Left lung (tissue), 10 donors: Measurements from ENCODE around the gene USHBP1. TPM values are rescaled to one million over a fixed set of nuclear protein-coding genes. Genes with fewer than 3 reads are reported as not detected.

Experiments
- ATAC-seq: fragments of 200-7000 bp; cut with Tn5 transposase; one replicate; pipeline ENCODE4 v1.9.1; 2020; ENCODE audit warnings: moderate library complexity
- DNase-seq, 4 donors: peaks; one replicate each; pipeline ENCODE4 v3.0.0-alpha.2; 2013 to 2020
- H3K27ac ChIP-seq, 2 donors: fragments of 200-600 bp; sonication (generic) in 1 of 2; one replicate each; pipeline versions ENCODE4 v1.5.0 to v1.8.0; 2020 to 2021
- H3K27me3 ChIP-seq, 2 donors: fragments of 200-600 bp; sonication (generic) in 1 of 2; one replicate each; pipeline versions ENCODE4 v1.5.0 to v1.8.0; 2020 to 2021
- H3K36me3 ChIP-seq, 2 donors: fragments of 200-600 bp; sonication (generic) in 1 of 2; one replicate each; pipeline versions ENCODE4 v1.5.0 to v1.8.0; 2020 to 2021
- H3K4me1 ChIP-seq, 2 donors: fragments of 200-600 bp; one replicate each; pipeline ENCODE4 v1.8.0; 2021
- H3K4me3 ChIP-seq, 2 donors: fragments of 200-600 bp; sonication (generic) in 1 of 2; one replicate each; pipeline versions ENCODE4 v1.5.0 to v1.8.0; 2020 to 2021; ENCODE audit warnings: mild to moderate bottlenecking in 1 of 2
- H3K9me3 ChIP-seq, 2 donors: fragments of 200-600 bp; sonication (generic) in 1 of 2; one replicate each; pipeline versions ENCODE4 v1.5.0 to v1.8.0; 2020 to 2021
- intact Hi-C, 2 donors: fragments of 100-400 bp; cut with DNase I; formaldehyde crosslinking; loops; one replicate each; pipeline versions ENCODE4 v1.11.2 to v1.14.2; 2022
- polyA plus RNA-seq, 6 donors: library from polyadenylated mRNA; unstranded; fragments of 120-200 nt; gene quantifications; one replicate each; pipeline ENCODE4 v1.2.1, GENCODE V29; 2013; ENCODE audit not compliant: insufficient read length in 6 of 6
- total RNA-seq, 2 donors: library from RNA; stranded (reverse); fragmentation: NEBNext Ultra II Directional; extraction: Animal tissue kit (Norgen Biotek cat#: 25700); gene quantifications; one replicate each; pipeline ENCODE4 v1.2.1, GENCODE V29; 2021
- TF ChIP-seq, protein P1 (sequence below), 2 donors: fragments of 200-600 bp; sonication (generic) in 1 of 2; IDR thresholded peaks; one replicate each; pipeline versions ENCODE4 v1.5.0 to v1.8.0; 2021; ENCODE audit warnings: antibody characterized with exemption in 2 of 2
- donor health status: DM: no; HTN: yes; CAD: no.
- donor health status: DM: no; HTN: no; CAD: no.

Gene USHBP1
- total and polyA plus RNA-seq, 8 donors, result 4.8 to 13.3 (median 10.8) TPM

DNA sequence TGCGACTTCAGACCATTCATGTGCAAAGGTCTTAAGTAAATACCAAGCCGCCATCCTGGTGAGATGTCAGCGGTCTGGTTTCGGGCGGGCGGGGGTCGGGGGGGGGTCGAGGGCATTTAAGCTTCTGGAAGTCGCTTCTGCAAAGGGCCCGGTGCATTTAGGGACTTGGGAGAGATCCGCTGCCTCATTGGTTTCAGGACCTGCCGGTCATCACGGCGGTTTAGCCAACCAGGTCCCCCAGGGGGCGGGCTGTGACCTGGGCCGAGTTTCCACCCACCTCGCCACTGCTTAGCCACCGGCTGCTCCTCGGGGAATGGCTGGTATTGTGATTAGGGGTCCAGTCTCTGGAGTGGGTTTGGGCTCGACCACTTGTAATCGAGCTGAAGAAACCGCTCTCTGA lies 24.9 kb upstream of the USHBP1 start:
- Histone ChIP-seq H3K9me3 (no peaks in the 10 kb centered on the region), H3K36me3 (peaks cover 0 to 4% of the 10 kb centered on the region in 2 donors), H3K27me3 (no peaks in the 10 kb centered on the region), H3K4me3 (no peak overlapping the region), H3K4me1 (peaks cover 3 to 13% of the 10 kb centered on the region in 2 donors), H3K27ac (no peak overlapping the region)
- ATAC-seq (peak; percentile 38), DNase-seq (peak in 3 of 4 donors; percentile 49 to 85 (median 65))
- intact Hi-C loops, result loop anchor here in 1 of 2 donors (10.0 kb wide), 1 partner anchor 85 kb away; no protein-coding TSS in a partner anchor
- TF ChIP-seq, protein P1, sequence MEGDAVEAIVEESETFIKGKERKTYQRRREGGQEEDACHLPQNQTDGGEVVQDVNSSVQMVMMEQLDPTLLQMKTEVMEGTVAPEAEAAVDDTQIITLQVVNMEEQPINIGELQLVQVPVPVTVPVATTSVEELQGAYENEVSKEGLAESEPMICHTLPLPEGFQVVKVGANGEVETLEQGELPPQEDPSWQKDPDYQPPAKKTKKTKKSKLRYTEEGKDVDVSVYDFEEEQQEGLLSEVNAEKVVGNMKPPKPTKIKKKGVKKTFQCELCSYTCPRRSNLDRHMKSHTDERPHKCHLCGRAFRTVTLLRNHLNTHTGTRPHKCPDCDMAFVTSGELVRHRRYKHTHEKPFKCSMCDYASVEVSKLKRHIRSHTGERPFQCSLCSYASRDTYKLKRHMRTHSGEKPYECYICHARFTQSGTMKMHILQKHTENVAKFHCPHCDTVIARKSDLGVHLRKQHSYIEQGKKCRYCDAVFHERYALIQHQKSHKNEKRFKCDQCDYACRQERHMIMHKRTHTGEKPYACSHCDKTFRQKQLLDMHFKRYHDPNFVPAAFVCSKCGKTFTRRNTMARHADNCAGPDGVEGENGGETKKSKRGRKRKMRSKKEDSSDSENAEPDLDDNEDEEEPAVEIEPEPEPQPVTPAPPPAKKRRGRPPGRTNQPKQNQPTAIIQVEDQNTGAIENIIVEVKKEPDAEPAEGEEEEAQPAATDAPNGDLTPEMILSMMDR (IDR thresholded peaks at IDR 0.05), result no peak

DNA sequence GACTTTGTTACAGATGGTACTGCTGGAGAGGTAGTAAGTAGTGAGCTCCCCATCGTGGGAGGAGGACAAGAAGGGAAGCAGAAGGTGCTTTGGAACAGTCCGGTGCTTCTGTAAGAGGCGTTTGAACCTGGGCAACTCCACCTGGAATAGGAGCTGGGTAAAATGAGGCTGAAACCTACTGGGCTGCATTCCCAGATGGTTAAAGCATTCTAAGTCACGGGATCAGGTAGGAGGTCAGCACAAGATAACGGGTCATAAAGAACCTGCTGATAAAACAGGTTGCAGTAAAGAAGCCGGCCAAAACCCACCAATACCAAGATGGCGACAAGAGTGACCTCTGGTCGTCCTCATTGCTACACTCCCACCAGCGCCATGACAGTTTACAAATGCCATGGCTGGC lies 22.2 kb upstream of the USHBP1 start:
- DNase-seq (no peak), ATAC-seq (no peak)
- Histone ChIP-seq H3K27ac (no peak overlapping the region), H3K4me1 (peaks cover 8 to 14% of the 10 kb centered on the region in 2 donors), H3K27me3 (peaks cover 0 to 12% of the 10 kb centered on the region in 2 donors), H3K9me3 (no peaks in the 10 kb centered on the region), H3K36me3 (no peaks in the 10 kb centered on the region), H3K4me3 (no peak overlapping the region)
- TF ChIP-seq, protein P1 (IDR thresholded peaks at IDR 0.05), result no peak
- intact Hi-C loops, result loop anchor here in 1 of 2 donors (10.0 kb wide), 1 partner anchor 82 kb away; no protein-coding TSS in a partner anchor

- ATAC-seq (no peak), DNase-seq (no peak)
- Histone ChIP-seq H3K4me1 (peaks cover 11 to 19% of the 10 kb centered on the region in 2 donors), H3K27ac (no peak overlapping the region), H3K4me3 (no peak overlapping the region), H3K27me3 (peaks cover 0 to 17% of the 10 kb centered on the region in 2 donors), H3K36me3 (no peaks in the 10 kb centered on the region), H3K9me3 (no peaks in the 10 kb centered on the region)
- intact Hi-C loops, result loop anchor here in 1 of 2 donors (10.0 kb wide), 1 partner anchor 81 kb away; no protein-coding TSS in a partner anchor
- TF ChIP-seq, protein P1 (IDR thresholded peaks at IDR 0.05), result no peak
Observed at GRCh38 chr19:17286263-17286662, 21.7 kb upstream of the USHBP1 start.

GRCh38 chr19:17285415-17286135 lies 21.0 kb upstream of the USHBP1 start:
- DNase-seq, result no peak
- TF ChIP-seq, protein P1 (IDR thresholded peaks at IDR 0.05), result no peak
- no peaks in the 10 kb centered on the region for H3K36me3 ChIP-seq
- no peak for ATAC-seq
- intact Hi-C loops, result loop anchor here in 1 of 2 donors (10.0 kb wide), 1 partner anchor 81 kb away; no protein-coding TSS in a partner anchor
- no peaks in the 10 kb centered on the region for H3K9me3 ChIP-seq
- H3K4me3 ChIP-seq, result no peak overlapping the region
- H3K27ac ChIP-seq, result no peak overlapping the region
- peaks cover 11 to 24% of the 10 kb centered on the region in 2 donors for H3K4me1 ChIP-seq
- H3K27me3 ChIP-seq, result peaks cover 0 to 24% of the 10 kb centered on the region in 2 donors

- peaks cover 11 to 24% of the 10 kb centered on the region in 2 donors for H3K4me1 ChIP-seq
- intact Hi-C loops, result loop anchor here in 1 of 2 donors (5.0 to 10.0 kb wide), 2 partner anchors 79 to 216 kb away; no protein-coding TSS in a partner anchor
- H3K9me3 ChIP-seq, result no peaks in the 10 kb centered on the region
- no peak for DNase-seq
- no peak overlapping the region for H3K27ac ChIP-seq
- ATAC-seq, result no peak
- no peak overlapping the region for H3K4me3 ChIP-seq
- H3K36me3 ChIP-seq, result peaks cover 0 to 11% of the 10 kb centered on the region in 2 donors
- H3K27me3 ChIP-seq, result peaks cover 0 to 25% of the 10 kb centered on the region in 2 donors
- TF ChIP-seq, protein P1 (IDR thresholded peaks at IDR 0.05), result no peak
Observed at GRCh38 chr19:17283504-17283996, 19.0 kb upstream of the USHBP1 start.
